MM.1S (cell line): ENCODE measurements around the gene VAV2.

ENCODE experiments used
- EZH2 ChIP-seq: fragments of 300-600 bp; sonication (generic); optimal IDR thresholded peaks from 2 replicates; pipeline ENCODE3; 2017; ENCODE audit warnings: low read depth, mild to moderate bottlenecking, antibody characterized with exemption, low read length, mixed read lengths
- TF ChIP-seq, protein P1 (sequence below): fragments of 300-600 bp; sonication (generic); IDR thresholded peaks from 2 replicates; pipeline ENCODE4 v1.5.1; 2016; ENCODE audit warnings: antibody characterized with exemption, low read length, mixed read lengths

DNA sequence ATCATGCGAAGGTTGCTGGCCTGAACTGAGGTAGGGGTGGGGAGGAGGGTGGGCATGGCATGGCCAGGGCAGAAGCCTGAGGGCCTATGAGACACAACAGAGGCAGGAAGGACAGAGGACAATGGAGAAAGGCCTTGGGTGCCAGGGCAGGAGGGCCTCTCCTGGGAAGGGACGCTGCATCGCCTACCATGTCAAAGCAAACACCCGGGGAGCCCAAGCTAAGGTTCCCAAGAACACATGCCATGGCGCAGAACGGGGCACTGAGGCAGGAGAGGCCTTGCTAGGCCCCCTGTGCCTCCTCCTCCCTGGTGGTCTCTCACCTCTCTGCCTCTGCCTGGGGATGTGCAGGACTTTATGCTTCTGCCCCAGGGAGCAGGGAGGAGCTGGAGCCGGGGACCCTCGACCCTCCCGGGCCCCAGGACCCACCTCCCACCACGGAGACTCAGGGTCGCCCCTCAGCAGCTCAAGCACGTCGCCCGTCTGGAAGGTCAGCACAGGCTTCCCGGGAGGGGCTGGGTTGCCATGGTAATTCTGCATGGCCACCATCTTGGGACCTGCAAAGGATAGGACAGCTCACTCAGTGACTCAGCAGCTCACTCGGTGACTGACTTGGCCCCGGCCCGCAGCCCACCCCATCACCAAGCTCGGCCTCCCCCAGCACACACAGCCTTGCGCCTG is 213.6 kb downstream of the VAV2 start:
- TF ChIP-seq, protein P1, sequence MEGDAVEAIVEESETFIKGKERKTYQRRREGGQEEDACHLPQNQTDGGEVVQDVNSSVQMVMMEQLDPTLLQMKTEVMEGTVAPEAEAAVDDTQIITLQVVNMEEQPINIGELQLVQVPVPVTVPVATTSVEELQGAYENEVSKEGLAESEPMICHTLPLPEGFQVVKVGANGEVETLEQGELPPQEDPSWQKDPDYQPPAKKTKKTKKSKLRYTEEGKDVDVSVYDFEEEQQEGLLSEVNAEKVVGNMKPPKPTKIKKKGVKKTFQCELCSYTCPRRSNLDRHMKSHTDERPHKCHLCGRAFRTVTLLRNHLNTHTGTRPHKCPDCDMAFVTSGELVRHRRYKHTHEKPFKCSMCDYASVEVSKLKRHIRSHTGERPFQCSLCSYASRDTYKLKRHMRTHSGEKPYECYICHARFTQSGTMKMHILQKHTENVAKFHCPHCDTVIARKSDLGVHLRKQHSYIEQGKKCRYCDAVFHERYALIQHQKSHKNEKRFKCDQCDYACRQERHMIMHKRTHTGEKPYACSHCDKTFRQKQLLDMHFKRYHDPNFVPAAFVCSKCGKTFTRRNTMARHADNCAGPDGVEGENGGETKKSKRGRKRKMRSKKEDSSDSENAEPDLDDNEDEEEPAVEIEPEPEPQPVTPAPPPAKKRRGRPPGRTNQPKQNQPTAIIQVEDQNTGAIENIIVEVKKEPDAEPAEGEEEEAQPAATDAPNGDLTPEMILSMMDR, result no peak
- no peak for TF ChIP-seq EZH2
